GM19397 (cell line): Measurements from ENCODE around the gene FAM170B.
A peak's percentile ranks its signal among the peaks of the same experiment; 100 is the strongest.

ENCODE experiments used
- ATAC-seq: cut with Tn5 transposase; IDR thresholded peaks from one replicate; pipeline ENCODE4 v1.9.1; 2021; ENCODE audit warnings: mild to moderate bottlenecking, moderate library complexity; ENCODE audit not compliant: unreplicated experiment

FAM170B gene

GRCh38 chr10:49133706-49134248 lies at the start of gene FAM170B:
Gene FAM170B (minus strand): TSS chr10:49134021. CDS start chr10:49133918, 103 bp downstream.
- no peak for ATAC-seq

GRCh38 chr10:49182776-49183175 lies 49.0 kb upstream of the FAM170B start:
- ATAC-seq, result no peak

DNA sequence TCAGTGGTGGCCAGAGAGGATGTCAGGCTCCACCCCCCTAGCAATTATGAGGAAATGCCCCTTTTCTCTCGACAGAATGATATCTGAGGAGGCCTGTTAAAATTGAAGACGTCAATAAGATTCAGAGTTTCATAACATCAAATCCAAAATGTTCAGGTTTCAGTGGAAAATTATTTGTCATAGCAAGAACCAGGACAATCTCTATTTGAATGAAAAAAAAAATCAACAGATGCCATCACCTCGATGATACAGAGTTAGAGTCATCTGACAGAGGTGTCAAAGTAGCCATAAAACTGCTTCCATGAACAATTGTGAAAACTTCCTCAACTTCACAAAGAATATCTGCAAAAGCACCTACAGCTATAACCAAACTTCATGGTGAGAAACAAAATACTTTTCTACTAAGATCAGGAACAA lies 46.6 kb upstream of the FAM170B start:
- ATAC-seq, result no peak

DNA sequence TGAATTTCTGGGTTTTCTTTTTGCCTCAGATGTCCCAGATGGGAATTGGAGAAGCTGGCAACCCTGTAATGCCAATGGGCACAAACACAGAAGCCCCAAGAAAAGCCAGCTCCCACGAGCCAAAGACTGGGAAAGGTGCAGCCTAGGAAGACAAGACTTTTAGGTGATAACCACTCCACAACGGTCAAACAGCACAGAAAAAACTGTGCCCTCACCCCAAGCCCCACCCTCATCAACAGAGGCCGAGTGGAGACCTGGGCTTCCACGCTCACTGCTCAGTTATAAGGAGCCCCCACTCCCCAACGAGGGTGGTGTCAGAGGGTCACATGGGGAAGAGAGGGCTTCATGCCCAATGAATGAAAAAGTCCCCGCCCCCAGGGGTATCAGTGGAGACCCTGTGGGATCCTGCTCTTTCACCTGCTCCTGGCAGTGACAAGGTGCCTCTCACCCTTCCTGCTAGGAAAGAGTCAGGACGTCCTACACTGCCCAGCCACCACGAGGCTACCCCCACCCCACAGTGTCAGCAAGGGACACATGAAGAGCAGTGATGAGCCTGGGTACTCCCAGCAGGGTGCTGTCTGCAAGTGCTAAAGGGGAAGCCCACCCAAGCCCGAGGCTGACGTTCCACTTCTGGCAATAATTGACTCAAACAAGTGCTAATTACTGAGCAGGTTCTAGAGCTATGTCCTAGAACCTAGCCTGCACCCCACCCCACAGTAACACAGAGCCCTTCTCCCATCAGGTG lies 46.0 kb upstream of the FAM170B start:
- peak; percentile 32 for ATAC-seq

- no peak for ATAC-seq
These were observed 45.0 kb upstream of the FAM170B start for GRCh38 chr10:49178489-49179471.

DNA sequence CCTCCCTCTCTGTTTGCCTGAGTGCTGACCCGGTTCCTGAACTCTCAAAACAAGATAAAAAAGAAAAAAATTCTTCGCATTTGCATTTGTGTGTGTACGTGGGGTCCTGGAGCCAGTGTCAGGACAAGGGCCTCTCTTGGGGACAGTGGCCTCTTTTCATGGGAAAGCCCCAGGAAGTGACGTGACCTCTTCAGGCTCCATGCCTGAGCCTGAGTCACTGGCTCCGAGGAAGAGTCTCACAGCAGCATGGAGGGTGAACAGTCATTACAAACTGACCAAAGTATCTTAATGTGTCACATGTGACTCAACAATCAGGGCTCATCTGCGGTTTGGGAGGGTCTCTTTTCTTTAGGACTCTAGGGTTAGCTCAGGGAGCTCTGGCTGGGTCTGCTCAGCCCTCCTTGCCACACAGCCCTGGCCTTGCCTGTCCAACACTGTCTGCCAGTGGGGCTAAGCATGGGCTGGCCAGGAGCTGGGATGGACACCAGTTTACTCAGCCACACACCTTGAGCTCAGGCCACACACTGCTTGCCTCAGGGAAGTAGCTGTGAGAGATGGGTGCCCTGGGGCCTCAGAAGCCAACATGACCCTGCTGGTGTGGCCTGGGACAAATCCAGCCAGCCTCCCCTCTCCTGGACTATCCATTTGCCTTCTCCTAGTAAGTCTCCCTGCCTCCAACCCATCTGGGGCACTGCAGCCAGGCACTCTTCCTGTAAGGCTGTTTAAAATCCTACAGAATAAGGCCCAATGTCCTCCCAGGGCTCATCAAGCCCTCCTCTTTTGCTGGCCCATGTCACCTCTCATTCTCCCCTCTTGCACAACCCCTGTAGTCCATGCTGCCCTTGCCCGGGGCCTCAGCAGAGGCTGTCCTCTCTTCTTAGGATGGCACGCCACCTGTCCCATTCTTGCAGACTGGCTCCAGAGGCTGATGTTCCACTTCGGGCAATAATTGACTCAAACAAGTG lies 43.9 kb upstream of the FAM170B start:
- ATAC-seq, result peak; percentile 75

GRCh38 chr10:49176310-49177268 lies 42.8 kb upstream of the FAM170B start:
- no peak for ATAC-seq

GRCh38 chr10:49175587-49176309 lies 41.9 kb upstream of the FAM170B start:
- ATAC-seq, result no peak

- no peak for ATAC-seq
These were observed 41.2 kb upstream of the FAM170B start for GRCh38 chr10:49174926-49175500.

DNA sequence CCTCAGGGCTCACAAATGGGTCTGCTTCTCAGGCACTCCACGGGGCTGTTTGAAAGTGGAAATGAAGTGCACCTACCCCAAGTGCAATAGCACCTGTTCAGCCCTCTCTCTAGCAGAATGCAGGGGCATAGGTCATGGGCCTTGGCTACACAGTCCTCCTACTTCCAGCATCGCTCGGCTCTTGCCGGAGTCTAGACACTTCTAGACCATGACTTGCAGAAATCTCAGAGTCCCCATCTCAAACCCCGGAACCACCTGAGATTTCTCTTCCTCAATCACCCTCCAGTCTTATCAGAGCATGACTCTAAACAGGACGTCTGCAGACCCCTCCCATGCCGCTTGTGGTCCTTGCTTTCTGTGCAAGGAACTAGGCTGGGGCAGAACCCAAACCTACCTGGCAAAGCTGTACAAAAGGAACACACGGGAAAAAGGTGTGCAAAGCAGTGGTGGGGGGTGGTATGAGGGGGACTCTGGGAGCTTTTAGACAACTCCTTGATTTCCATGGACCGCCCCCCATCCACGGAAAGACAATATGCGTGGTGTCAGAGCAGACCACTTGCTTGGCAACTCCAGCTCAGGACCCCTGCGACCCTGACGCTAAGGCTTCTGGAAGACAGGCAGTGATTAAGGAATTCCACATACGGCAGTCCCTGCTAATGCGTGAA lies 40.6 kb upstream of the FAM170B start:
- no peak for ATAC-seq

GRCh38 chr10:49173853-49174252 lies 40.0 kb upstream of the FAM170B start:
- ATAC-seq, result no peak

DNA sequence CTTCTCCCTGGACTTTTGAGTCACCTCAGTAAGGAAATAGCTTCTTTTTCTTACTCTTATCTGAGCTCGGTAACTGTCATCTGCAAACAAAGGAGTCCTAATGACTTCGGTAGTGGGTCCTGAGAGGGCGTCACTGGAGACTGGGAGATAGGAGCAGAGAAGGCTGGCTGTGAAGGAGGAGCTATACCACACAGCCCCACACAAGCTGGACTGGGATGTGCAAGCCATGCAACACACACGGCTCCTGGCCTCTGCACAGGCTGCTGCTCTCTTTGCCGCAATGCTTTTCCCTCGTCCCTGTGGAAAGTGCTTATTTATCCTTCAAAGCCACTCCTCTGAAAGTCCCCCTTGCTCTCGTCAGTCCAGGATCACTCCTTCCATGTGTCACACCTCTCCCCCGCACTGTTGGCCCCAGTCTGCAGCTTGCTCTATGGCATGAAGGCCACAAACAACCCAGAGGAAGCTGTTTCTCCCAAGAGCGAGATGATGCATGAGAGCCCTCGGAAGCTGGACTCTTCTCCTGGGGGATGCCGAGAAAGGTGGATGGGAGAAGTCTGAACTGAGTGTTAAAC lies 39.5 kb upstream of the FAM170B start:
- no peak for ATAC-seq

GRCh38 chr10:49172777-49173132 lies 38.9 kb upstream of the FAM170B start:
- ATAC-seq, result no peak

DNA sequence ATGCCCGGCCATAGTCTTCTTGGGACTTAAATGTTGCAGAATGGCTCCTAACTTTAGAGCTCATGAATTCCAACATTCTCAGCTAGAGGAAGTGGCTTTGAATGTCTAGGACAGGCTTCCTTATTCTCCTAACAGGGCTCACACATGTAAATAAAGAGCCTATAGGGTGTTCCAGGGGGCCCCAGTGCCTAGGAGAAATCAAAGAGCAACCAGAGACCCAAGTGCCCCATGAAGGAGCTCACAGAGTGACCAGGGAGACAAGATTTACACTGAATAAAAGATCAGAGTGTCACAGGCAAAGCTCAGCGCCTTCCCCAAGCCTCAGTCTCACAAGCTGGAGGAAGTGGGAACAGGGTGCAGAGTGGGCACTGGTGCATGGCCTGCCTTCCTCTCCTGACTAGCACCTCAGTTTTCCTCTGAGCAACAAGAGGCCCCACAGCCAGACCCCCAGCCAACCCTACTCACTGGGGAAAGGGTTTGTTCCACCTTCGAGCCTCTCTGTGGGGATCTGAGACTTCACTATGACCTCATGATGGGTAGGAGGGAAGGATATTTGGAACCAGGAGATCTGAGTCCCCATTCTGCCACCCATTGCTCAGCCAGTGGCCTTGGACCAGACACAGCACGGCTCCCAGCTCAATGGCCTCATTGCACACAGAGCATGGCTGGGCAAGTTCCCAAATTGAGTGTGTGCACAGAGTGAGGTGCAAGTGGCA lies 38.4 kb upstream of the FAM170B start:
- no peak for ATAC-seq

DNA sequence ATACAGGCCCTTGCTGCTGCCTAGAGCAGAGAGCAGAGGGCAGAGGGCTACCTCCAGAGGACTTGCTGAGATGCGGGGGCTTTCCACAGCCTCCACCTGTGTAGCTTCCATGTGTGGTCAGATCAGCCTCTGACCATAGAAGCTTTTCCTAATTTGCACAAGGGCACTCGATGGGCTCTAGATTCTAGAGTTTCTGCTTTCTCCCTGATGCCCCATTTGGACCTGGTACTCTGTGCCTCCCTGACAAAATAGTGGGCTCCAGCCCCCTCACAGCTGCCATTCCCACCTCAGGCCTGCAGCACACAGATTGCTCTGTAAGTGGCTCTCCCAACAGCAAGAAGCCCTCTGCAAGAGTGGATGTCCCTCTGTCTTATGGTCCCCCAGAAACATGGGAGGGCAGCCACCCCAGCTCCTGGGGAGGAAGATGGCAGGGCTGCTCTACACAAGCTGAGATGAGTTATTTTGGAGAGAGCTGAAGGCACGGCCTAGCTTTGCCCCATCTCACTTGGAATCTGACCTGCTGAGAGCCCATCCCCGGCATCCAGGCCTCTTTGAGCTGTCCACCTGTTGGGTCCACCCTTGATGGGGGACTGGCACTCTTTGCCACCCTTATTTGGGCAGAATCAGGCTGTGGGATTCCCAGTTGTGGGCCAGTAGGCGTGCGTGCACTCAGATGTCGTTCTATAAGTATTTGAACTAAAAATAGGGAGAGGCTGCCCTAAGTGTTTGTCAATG lies 37.7 kb upstream of the FAM170B start:
- ATAC-seq, result no peak
